Cardiac fibroblast (primary cell): ENCODE measurements around the gene BIRC3.
"Not testable (repeated sequence)": the region's sequence is repeated elsewhere in the genome, so short reads cannot be mapped to it uniquely, and the experiment has no call there.

Experiments used
- DNase-seq, 2 donors: peaks; one replicate each; pipeline versions ENCODE4 v3.0.0 to v3.0.0-alpha.2; 2010; ENCODE audit warnings: low read depth in 2 of 2
- H3K4me3 ChIP-seq, 2 donors: replicated peaks in 1 of 2; 1 replicate in 1 of 2; 2 replicates in 1 of 2; pipeline ENCODE4 v1.5.1; 2011; ENCODE audit warnings: low read depth in 2 of 2, low read length in 2 of 2, mild to moderate bottlenecking in 2 of 2, moderate library complexity in 1 of 2
- TF ChIP-seq, protein P1 (sequence below): IDR thresholded peaks from one replicate; pipeline ENCODE4 v1.5.1; 2011; ENCODE audit warnings: low read depth, mild to moderate bottlenecking, low read length, inconsistent platforms

The BIRC3 gene

DNA sequence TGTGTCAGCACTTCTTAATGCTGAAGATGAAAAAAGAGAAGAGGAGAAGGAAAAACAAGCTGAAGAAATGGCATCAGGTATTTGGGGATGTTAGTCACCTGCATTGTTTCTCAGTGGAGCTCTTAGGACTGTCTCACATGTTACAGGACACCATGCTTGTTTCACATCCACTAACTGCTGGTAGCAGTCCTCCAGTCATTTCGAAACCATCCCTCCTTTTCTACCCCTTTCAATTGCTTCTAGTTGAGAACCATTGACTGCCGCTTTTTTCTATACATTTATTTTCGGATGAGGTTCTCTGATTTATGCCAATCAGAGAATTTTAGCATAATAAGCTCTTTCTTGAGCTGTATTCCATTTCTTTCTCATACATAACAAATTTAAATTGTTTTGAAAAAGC lies 51.2 kb downstream of the BIRC3 start:
- H3K4me3 ChIP-seq, result no peak overlapping the region
- DNase-seq, result no peak
- TF ChIP-seq, protein P1, sequence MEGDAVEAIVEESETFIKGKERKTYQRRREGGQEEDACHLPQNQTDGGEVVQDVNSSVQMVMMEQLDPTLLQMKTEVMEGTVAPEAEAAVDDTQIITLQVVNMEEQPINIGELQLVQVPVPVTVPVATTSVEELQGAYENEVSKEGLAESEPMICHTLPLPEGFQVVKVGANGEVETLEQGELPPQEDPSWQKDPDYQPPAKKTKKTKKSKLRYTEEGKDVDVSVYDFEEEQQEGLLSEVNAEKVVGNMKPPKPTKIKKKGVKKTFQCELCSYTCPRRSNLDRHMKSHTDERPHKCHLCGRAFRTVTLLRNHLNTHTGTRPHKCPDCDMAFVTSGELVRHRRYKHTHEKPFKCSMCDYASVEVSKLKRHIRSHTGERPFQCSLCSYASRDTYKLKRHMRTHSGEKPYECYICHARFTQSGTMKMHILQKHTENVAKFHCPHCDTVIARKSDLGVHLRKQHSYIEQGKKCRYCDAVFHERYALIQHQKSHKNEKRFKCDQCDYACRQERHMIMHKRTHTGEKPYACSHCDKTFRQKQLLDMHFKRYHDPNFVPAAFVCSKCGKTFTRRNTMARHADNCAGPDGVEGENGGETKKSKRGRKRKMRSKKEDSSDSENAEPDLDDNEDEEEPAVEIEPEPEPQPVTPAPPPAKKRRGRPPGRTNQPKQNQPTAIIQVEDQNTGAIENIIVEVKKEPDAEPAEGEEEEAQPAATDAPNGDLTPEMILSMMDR, result no peak

DNA sequence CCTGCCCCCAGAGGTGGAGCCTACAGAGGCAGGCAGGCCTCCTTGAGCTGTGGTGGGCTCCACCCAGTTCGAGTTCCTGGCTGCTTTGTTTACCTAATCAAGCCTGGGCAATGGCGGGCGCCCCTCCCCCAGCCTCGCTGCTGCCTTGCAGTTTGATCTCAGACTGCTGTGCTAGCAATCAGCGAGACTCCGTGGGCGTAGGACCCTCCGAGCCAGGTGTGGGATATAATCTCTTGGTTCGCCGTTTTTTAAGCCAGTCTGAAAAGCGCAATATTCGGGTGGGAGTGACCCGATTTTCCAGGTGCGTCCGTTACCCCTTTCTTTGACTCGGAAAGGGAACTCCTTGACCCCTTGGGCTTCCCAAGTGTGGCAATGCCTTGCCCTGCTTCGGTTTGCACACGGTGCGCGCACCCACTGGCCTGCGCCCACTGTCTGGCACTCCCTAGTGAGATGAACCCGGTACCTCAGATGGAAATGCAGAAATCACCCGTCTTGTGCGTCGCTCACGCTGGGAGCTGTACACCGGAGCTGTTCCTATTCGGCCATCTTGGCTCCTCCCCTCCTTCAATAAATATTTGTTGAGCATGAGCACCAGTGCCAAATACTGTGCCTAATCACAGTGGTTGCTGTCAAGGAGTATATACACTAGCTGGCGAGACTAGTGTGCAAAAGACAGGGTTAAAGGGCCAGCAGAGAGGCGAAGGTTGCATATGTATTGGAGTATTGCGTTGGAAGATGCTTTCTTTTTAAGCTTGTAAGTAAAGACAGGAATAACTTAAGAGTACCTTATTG lies 57.5 kb downstream of the BIRC3 start:
- not testable (repeated sequence) for H3K4me3 ChIP-seq, DNase-seq

GRCh38 chr11:102375720-102376399 lies 58.6 kb downstream of the BIRC3 start:
- TF ChIP-seq, protein P1, result no peak
- DNase-seq, result no peak
- H3K4me3 ChIP-seq, result no peak overlapping the region

DNA sequence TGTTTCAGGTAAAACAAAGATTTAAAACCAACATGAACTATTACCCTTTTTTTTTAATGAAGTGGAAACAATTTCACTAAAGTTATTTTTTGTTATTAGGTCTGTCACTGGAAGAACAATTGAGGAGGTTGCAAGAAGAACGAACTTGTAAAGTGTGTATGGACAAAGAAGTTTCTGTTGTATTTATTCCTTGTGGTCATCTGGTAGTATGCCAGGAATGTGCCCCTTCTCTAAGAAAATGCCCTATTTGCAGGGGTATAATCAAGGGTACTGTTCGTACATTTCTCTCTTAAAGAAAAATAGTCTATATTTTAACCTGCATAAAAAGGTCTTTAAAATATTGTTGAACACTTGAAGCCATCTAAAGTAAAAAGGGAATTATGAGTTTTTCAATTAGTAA lies 60.6 kb downstream of the BIRC3 start:
- TF ChIP-seq, protein P1, result no peak
- H3K4me3 ChIP-seq, result no peak overlapping the region
- DNase-seq, result no peak

- TF ChIP-seq, protein P1, result no peak
- no peak overlapping the region for H3K4me3 ChIP-seq
- DNase-seq, result no peak
Observed at GRCh38 chr11:102378818-102379217, 61.5 kb downstream of the BIRC3 start.

DNA sequence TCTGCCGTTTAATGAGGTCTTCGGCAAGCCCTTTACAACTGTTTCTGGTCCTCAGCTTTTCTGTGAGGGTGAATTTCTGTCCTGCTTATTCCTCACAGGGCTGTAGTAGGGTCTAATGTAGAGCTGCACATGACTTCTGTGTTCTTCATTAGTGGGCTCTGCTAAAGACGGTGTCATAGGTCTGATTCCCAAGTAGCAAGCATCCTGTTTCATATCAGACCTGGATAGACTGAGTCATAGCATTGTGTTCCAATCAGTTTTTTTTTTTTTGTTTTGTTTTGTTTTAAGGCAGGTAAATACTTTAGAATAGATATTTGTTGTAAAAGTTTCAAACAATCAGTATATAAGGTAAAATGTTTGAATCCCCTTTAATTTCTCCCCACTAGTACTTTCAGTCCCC lies 65.1 kb downstream of the BIRC3 start:
- H3K4me3 ChIP-seq, result no peak overlapping the region
- no peak for DNase-seq
- TF ChIP-seq, protein P1, result no peak

DNA sequence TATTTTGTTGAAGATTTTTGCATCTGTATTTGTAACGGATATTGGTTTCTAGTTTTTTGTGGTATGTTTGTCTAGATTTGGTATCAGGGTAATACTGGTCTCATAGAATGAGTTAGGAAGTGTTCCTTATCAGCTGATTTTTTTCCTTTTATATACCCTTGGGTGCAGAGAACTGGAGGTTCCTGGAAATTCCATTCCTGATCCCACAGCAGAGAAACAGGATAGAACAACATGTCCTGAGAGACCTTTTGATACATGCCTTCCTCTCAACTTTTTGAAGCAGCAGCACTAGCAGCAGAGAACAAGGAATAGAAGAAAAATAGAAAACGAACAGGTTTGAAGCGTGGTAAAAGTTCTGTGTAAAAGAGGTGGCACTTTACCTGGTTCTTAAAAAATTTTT lies 66.6 kb downstream of the BIRC3 start:
- no peak for DNase-seq
- H3K4me3 ChIP-seq, result no peak overlapping the region
- TF ChIP-seq, protein P1, result no peak
